ENCODE results near the gene GULP1. TPM values are rescaled to one million over a fixed set of nuclear protein-coding genes. Genes with fewer than 3 reads are reported as not detected.

GULP1 gene
- total RNA-seq, 2 experiments from 2014 or later = not detected

- H3K27ac Mint-ChIP-seq = no peak overlapping the region
- no peaks in the 10 kb centered on the region for H3K36me3 Mint-ChIP-seq (ENCODE audit: low read depth)
- intact Hi-C loops (cut with micrococcal nuclease) = no loop called here
- POLR2A ChIA-PET = no interaction called here
- no peak for TF ChIP-seq CTCF (IDR thresholded peaks at IDR 0.05)
- H3K27me3 Mint-ChIP-seq = no peaks in the 10 kb centered on the region
- CTCF ChIA-PET = no interaction called here
- no peaks in the 10 kb centered on the region for H3K9me3 Mint-ChIP-seq
- no peaks in the 10 kb centered on the region for H3K4me1 Mint-ChIP-seq (ENCODE audit: low read depth)
- no peak for ATAC-seq
- DNase-seq = no peak
- no peak overlapping the region for H3K4me3 Mint-ChIP-seq
These were observed 189.8 kb downstream of the GULP1 start for GRCh38 chr2:188481474-188481873.

- no peaks in the 10 kb centered on the region for H3K9me3 Mint-ChIP-seq
- H3K27ac Mint-ChIP-seq = no peak overlapping the region
- intact Hi-C loops (cut with micrococcal nuclease) = no loop called here
These were observed 193.8 kb downstream of the GULP1 start for GRCh38 chr2:188485496-188485895.

GRCh38 chr2:188492751-188493150, 201.1 kb downstream of the GULP1 start:
- no peak for TF ChIP-seq CTCF (IDR thresholded peaks at IDR 0.05)
- no peak overlapping the region for H3K4me3 Mint-ChIP-seq
- CTCF ChIA-PET = no interaction called here
- no peak overlapping the region for H3K27ac Mint-ChIP-seq
- intact Hi-C loops (cut with micrococcal nuclease) = no loop called here
- H3K27me3 Mint-ChIP-seq = no peaks in the 10 kb centered on the region
- DNase-seq (no peak), ATAC-seq (no peak)
- H3K36me3 Mint-ChIP-seq (ENCODE audit: low read depth) = no peaks in the 10 kb centered on the region
- no peaks in the 10 kb centered on the region for H3K9me3 Mint-ChIP-seq
- H3K4me1 Mint-ChIP-seq (ENCODE audit: low read depth) = no peaks in the 10 kb centered on the region
- POLR2A ChIA-PET = no interaction called here

More at GRCh38 chr2:188485496-188485895, 193.8 kb downstream of the GULP1 start:
- DNase-seq (no peak), ATAC-seq (no peak)
- CTCF ChIA-PET = no interaction called here
- POLR2A ChIA-PET = no interaction called here
- Mint-ChIP-seq H3K36me3 (ENCODE audit: low read depth) (no peaks in the 10 kb centered on the region), H3K4me3 (no peak overlapping the region), H3K4me1 (ENCODE audit: low read depth) (no peaks in the 10 kb centered on the region), H3K27me3 (no peaks in the 10 kb centered on the region)
- TF ChIP-seq CTCF (IDR thresholded peaks at IDR 0.05) = no peak

- intact Hi-C loops (cut with micrococcal nuclease) = no loop called here
- no peaks in the 10 kb centered on the region for H3K36me3 Mint-ChIP-seq (ENCODE audit: low read depth)
These were observed 203.2 kb downstream of the GULP1 start for GRCh38 chr2:188494906-188495305.

GRCh38 chr2:188495969-188496431, 204.3 kb downstream of the GULP1 start:
- CTCF ChIA-PET = no interaction called here
- Mint-ChIP-seq H3K4me1 (ENCODE audit: low read depth) (no peaks in the 10 kb centered on the region), H3K4me3 (no peak overlapping the region), H3K9me3 (no peaks in the 10 kb centered on the region), H3K36me3 (ENCODE audit: low read depth) (no peaks in the 10 kb centered on the region), H3K27me3 (no peaks in the 10 kb centered on the region), H3K27ac (no peak overlapping the region)
- intact Hi-C loops (cut with micrococcal nuclease) = no loop called here
- TF ChIP-seq CTCF (IDR thresholded peaks at IDR 0.05) = no peak
- no peak for ATAC-seq
- no peak for DNase-seq
- POLR2A ChIA-PET = no interaction called here

More at GRCh38 chr2:188494906-188495305, 203.2 kb downstream of the GULP1 start:
- no peak for DNase-seq
- no peaks in the 10 kb centered on the region for H3K27me3 Mint-ChIP-seq
- H3K4me3 Mint-ChIP-seq = no peak overlapping the region
- ChIA-PET POLR2A (no interaction called here), CTCF (no interaction called here)
- TF ChIP-seq CTCF (IDR thresholded peaks at IDR 0.05) = no peak
- H3K4me1 Mint-ChIP-seq (ENCODE audit: low read depth) = no peaks in the 10 kb centered on the region
- no peak for ATAC-seq
- no peaks in the 10 kb centered on the region for H3K9me3 Mint-ChIP-seq
- no peak overlapping the region for H3K27ac Mint-ChIP-seq
